Kidney (tissue), 14 donors: ENCODE measurements around the gene TMIE. TPM values are rescaled to one million over a fixed set of nuclear protein-coding genes. Genes with fewer than 3 reads are reported as not detected.

ENCODE experiments used
- DNase-seq, 5 donors: peaks; one replicate each; pipeline ENCODE4 v3.0.0-alpha.2; 2013 to 2020
- FAIRE-seq: peaks from 2 replicates; lab custom pipeline; 2012; peaks lifted over from hg19 to GRCh38; lab: Jason Lieb, UNC
- H3K27ac ChIP-seq, 2 donors: one replicate each; pipeline ENCODE4 v1.7.0; 2013; ENCODE audit warnings: low read depth in 2 of 2, low read length in 2 of 2, inconsistent platforms in 1 of 2
- H3K27me3 ChIP-seq: one replicate; pipeline ENCODE4 v1.7.1; 2013; ENCODE audit warnings: low read length, inconsistent platforms; ENCODE audit not compliant: control insufficient read depth, insufficient read depth
- H3K36me3 ChIP-seq, 3 donors: one replicate each; pipeline versions ENCODE4 v1.7.0 to v1.7.1; 2013; ENCODE audit warnings: low read length in 3 of 3, control low read depth in 1 of 3, inconsistent platforms in 1 of 3; ENCODE audit not compliant: insufficient read depth in 3 of 3, control insufficient read depth in 2 of 3
- H3K4me1 ChIP-seq, 3 donors: one replicate each; pipeline versions ENCODE4 v1.7.0 to v1.7.1; 2013; ENCODE audit warnings: low read length in 3 of 3, inconsistent platforms in 1 of 3, low read depth in 1 of 3; ENCODE audit not compliant: control insufficient read depth in 2 of 3, insufficient read depth in 2 of 3
- H3K4me3 ChIP-seq, 3 donors: one replicate each; pipeline versions ENCODE4 v1.7.0 to v1.8.1; 2013; ENCODE audit warnings: low read length in 3 of 3, control low read depth in 1 of 3, inconsistent platforms in 1 of 3
- H3K9ac ChIP-seq, 3 donors: one replicate each; pipeline versions ENCODE4 v1.7.0 to v1.7.1; 2013; ENCODE audit warnings: low read length in 3 of 3, control low read depth in 1 of 3, inconsistent platforms in 1 of 3
- H3K9me3 ChIP-seq, 3 donors: one replicate each; pipeline versions ENCODE4 v1.7.0 to v1.7.1; 2013; ENCODE audit warnings: low read length in 3 of 3, control low read depth in 1 of 3, inconsistent platforms in 1 of 3; ENCODE audit not compliant: control insufficient read depth in 2 of 3, insufficient read depth in 1 of 3
- CTCF ChIP-seq: IDR thresholded peaks from 3 replicates; pipeline ENCODE4 v1.5.1; 2012; ENCODE audit warnings: mild to moderate bottlenecking, moderate library complexity, borderline replicate concordance; ENCODE audit not compliant: insufficient read depth; ENCODE audit errors: extremely low read depth
- intact Hi-C: fragments of 100-400 bp; cut with DNase I; formaldehyde crosslinking; loops from one replicate; pipeline ENCODE4 v1.11.1; 2022
- polyA plus RNA-seq: library from polyadenylated mRNA; stranded (reverse); fragments of 350-450 nt; fragmentation: Illumina TruSeq; extraction: RNeasy Lipid Tissue Mini Kit (QIAGEN cat#74804); gene quantifications from one replicate; pipeline ENCODE4 v1.2.3, GENCODE V29; 2014; ENCODE audit warnings: low read depth, low replicate concordance; ENCODE audit not compliant: insufficient read depth
- total RNA-seq: library from RNA; stranded (reverse); fragmentation: NEBNext Ultra II Directional; extraction: Animal tissue kit (Norgen Biotek cat#: 25700); gene quantifications from one replicate; pipeline ENCODE4 v1.2.1, GENCODE V29; 2021
- donor health status: control.
- donor health status: control.
- donor health status: control.
- donor health status: control.
- donor health status: control.
- donor health status: DM: yes; HTN: yes; CAD: no.
- donor health status: Normal renal cell carcinoma (clear cell type).

TMIE gene
- total and polyA plus RNA-seq, 2 donors from 2014 or later = 0.79 to 1.3 TPM

GRCh38 chr3:46719735-46720271 is 18.6 kb downstream of the TMIE start:
- no peak for TF ChIP-seq CTCF
- intact Hi-C loops = no loop called here
- no peak for FAIRE-seq
- H3K27ac ChIP-seq = no peak overlapping the region
- H3K4me1 ChIP-seq = no peaks in the 10 kb centered on the region
- H3K4me3 ChIP-seq = no peak overlapping the region
- no peaks in the 10 kb centered on the region for H3K36me3 ChIP-seq
- DNase-seq = no peak
- H3K9me3 ChIP-seq = no peaks in the 10 kb centered on the region
- no peaks in the 10 kb centered on the region for H3K27me3 ChIP-seq
- no peak overlapping the region for H3K9ac ChIP-seq

GRCh38 chr3:46721009-46721408 is 19.8 kb downstream of the TMIE start:
- FAIRE-seq (no peak), DNase-seq (no peak)
- H3K27me3 ChIP-seq = no peaks in the 10 kb centered on the region
- no peaks in the 10 kb centered on the region for H3K4me1 ChIP-seq
- TF ChIP-seq CTCF = no peak
- no peaks in the 10 kb centered on the region for H3K36me3 ChIP-seq
- intact Hi-C loops = no loop called here
- no peak overlapping the region for H3K4me3 ChIP-seq
- H3K9me3 ChIP-seq = no peaks in the 10 kb centered on the region
- H3K9ac ChIP-seq = no peak overlapping the region
- H3K27ac ChIP-seq = no peak overlapping the region

GRCh38 chr3:46722443-46722842 is 21.3 kb downstream of the TMIE start:
- Histone ChIP-seq H3K27me3 (no peaks in the 10 kb centered on the region), H3K4me1 (no peaks in the 10 kb centered on the region), H3K36me3 (no peaks in the 10 kb centered on the region), H3K4me3 (no peak overlapping the region), H3K9me3 (no peaks in the 10 kb centered on the region), H3K9ac (no peak overlapping the region), H3K27ac (no peak overlapping the region)
- TF ChIP-seq CTCF = no peak
- no peak for DNase-seq
- intact Hi-C loops = no loop called here
- no peak for FAIRE-seq

- FAIRE-seq = no peak
- intact Hi-C loops = no loop called here
- TF ChIP-seq CTCF = no peak
Observed at GRCh38 chr3:46724424-46724823, 23.2 kb downstream of the TMIE start.

More at GRCh38 chr3:46724424-46724823, 23.2 kb downstream of the TMIE start:
- no peak overlapping the region for H3K9ac ChIP-seq
- no peaks in the 10 kb centered on the region for H3K27me3 ChIP-seq
- no peak for DNase-seq
- no peak overlapping the region for H3K4me3 ChIP-seq
- H3K4me1 ChIP-seq = no peaks in the 10 kb centered on the region
- H3K27ac ChIP-seq = no peak overlapping the region
- H3K9me3 ChIP-seq = no peaks in the 10 kb centered on the region
- no peaks in the 10 kb centered on the region for H3K36me3 ChIP-seq
